HG03025 (cell line): ENCODE data around the gene GAB2.
"Not testable (repeated sequence)": the region's sequence is repeated elsewhere in the genome, so short reads cannot be mapped to it uniquely, and the experiment has no call there.

Experiments used
- ATAC-seq: cut with Tn5 transposase; IDR thresholded peaks from one replicate; pipeline ENCODE4 v1.9.1; 2021; ENCODE audit warnings: mild to moderate bottlenecking, moderate library complexity; ENCODE audit not compliant: unreplicated experiment, low FRiP score

Gene GAB2

DNA sequence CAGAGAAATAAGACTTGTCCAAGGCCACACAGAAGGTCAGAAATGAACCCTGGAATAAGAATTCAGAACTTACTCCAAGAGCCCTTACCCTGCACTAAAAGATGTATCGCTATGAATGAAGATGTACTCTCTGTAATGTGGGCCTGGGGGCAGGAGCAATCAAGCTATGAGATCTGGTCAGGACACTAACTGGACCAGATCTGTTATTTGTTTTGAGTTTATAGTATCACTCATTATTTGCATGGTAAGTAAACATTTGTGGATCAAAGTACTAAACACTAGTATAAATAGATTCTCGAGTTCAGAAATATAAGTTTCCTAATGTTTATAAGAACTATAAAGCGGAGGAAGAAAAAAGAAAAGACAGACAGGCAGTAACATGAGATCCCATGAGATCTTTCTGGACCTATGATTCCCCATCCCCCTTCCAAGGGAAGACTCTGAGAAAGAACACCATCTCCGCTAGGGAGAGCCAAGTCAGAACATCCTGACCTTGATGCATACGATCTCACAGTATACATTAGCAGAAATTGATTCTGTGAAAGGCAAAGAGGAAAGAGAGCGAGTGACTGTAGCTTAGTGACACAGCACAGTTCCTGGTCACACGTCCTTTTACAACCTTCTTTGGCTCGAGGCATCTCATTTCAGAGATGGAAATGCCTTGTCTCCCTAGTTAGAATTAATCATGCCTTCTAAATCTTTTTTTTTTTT, 157.7 kb downstream of the GAB2 start:
- no peak for ATAC-seq

DNA sequence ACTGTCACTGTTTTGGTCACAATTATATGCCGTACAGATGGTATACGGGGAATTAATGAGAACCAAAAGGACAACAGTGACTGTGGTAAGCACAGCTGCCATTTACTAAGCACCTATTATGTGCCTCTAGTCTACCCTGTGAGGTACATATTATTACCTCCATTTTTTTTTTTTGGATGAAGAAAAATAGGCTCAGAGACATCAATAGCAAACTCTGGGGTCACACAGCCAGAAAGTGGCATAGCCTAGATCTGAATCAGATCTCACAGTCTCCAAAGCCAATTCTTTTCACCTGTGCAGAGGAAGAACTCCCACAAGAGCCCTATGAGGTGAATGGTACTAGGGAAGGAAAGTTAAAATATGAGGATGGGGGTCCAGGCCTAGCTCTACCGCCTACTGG, 160.0 kb downstream of the GAB2 start:
- no peak for ATAC-seq

DNA sequence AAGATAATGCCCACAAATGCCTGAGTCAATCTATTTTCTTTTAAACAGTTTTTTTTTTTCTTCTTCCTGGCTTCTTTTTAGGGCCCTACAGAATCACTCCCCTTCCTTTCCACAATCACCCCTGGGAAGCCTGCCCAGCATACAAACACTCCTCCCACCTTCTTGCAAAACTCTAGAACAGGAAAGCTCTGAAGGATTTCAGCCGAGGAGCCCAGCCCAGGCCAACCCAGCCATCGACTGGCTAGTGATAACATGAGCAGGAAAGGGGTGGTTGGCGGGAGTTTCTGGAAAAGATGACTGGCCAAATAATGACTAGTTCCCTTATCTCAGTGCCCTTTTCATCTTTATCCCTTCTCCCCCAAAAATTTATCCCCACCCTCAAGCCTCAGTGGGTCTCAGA, 160.7 kb downstream of the GAB2 start:
- ATAC-seq, result no peak

DNA sequence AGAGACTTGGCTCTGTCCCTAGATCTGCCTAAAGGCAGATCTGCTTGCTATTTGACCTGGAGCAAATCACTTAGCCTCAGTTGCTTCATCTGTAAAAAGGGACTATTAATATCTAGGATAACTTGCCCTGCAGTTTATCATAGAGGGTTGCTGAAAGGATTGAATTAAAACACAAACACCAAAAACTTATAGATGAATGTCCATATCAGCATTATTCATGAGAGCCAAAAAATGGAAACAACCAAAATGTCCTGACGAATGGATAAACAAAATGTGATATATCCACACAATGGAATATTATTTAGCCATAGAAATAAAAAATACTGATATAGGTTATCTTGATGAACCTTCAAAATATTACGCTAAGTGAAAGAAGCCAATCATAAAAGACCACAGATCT, 161.7 kb downstream of the GAB2 start:
- no peak for ATAC-seq

DNA sequence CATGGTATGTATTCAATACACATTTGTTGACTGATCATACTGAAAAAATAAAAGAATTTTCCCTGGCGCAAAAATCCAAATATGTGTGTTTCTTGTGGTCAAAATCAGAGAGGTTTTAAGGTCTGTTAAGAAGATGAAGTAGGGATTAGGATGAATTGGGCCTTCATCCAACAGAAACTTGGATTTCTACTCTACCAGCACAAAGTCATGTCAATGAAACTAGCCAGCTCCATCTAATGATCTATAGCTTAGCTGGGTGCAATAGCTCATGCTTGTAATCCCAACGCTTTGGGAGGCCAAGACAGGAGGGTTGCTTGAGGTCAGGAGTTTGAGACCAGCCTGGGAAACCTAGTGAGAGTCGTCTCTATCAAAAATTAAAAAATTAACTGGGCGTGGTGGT, 163.4 kb downstream of the GAB2 start:
- no peak for ATAC-seq

DNA sequence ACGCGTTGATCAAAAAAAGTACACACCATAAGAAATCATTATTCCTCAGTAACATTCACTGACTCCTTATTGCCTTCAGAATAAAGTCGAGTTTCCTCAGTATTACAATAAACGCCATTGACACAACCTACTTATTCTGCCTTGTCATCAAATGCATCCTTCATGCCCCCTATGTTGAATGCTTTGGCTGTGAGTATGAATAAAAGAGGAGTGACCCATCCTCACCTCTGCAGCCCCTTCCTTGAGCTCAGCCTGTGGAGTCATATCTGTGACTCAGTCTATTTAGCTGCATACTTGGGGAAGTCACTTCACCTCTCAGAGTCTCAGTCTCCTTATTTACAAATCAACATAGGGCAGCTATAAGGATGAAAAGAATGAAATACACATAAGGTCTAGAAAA, 163.8 kb downstream of the GAB2 start:
- ATAC-seq, result no peak

DNA sequence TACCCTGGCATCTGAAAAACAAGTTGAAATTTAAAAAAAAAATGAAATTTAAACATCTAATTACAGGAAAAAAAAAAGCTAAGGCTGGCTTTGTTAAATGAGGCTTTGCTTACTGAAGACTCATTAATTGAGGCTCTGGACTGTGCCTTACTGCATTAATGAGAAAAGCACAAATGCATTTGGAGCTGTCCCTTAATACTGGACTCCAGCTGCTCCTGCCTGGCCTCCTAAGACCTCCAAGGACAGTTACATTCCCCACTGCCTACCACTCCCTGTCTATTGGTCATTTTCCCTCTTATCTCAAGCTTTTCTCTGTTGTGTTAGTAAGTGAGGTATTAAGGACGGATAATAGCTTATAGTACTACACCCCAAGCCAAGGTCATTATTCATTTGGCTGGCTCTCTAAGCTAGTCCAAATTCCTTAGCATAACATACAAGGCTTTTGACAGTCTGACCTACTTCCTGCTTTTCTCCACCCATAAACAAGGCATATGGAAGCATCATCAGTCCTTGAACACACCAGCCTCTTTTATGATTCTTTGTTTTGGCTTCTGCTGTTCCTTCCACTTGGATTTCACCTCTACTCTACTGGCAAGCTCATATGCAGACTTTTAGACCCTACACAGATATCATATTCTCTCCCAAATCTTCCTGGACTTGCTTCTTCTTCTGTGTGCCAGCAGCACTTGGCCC, 166.4 kb downstream of the GAB2 start:
- no peak for ATAC-seq

DNA sequence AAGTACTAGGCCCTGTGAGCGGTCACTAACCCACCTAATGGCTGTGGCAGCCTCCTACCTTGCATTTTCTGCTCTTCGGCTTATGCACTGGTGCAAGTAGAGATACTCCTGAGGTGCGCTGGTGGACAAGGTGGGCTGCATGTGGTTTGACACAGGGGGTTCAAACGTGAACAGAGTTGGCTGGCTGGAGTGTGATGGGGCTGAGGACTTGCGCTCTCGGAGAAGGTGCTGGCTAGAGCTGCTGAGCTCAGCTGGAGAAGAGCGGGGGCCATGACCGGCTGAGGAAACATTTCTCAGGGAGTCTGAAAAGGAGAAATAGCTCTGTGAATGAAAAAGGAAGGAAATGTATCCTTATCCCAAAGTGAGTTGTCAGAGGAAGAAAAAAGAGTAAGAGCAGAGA, 167.5 kb downstream of the GAB2 start:
- ATAC-seq, result no peak

DNA sequence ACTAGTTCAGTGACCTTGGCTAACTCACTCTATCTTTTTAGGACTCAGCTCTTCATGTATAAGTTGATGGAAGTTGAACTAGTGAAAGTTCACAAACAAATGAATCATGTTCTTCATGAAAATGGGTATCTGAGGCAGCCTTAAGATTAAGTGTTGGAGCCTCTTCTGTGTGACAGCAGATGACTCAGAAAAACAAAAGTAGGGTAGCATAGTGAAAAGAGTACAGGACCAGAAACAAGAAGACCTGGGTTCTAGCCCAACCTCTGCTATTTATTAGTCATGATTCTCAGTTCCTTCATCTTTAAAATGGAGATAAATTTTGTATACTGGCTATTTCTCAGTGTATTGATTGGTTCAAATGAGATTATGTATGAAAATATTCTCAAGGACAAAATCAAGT, 168.7 kb downstream of the GAB2 start:
- no peak for ATAC-seq

DNA sequence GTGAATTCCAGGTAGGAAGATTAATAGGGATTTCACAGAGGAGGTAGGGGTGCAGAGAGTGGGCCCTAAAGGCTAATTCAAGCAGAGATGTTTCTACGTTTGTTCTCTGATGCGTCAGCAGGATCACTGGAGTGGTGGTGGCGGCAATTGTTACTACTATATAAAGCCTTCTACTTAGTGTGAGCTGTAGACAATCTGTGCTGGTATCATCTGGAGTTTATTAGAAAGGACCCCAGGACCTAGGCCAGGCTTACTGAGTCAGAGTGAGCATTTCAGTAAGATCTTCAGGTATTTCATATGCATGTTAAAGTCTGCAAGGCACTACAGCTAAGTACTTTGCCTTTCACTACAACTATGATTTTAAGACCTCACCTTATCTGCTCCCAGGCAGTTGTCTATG, 169.4 kb downstream of the GAB2 start:
- no peak for ATAC-seq

DNA sequence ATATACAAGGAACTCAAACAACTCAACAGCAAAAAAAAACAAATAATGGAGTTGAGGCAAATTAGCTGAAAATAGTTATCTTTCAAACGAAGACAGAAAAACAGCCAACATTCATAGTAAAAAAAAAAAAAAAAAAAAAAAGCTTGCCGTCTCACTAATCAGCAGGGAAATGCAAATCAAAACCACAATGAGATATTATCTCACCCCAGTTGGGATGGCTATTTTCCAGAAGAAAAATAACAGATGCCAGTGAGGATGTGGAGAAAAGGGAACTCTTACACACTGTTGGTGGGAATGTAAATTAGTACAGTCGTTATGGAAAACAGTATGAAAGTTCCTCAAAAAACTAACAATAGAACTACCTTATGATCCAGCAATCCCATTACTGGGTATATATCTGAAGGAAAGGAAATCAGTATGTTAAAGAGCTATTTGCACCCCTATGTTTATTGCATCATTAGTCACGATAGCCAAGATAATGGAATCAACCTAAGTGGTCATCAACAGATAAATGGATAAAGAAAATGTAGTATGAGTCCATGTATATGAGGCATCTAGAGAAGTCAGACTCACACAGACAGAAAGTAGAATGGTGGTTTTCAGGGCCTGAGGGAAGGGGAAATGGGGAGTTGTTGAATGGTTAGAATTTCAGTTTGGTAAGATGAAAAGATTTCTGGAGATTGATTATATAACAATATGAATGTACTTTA, 172.9 kb downstream of the GAB2 start:
- ATAC-seq, result no peak

DNA sequence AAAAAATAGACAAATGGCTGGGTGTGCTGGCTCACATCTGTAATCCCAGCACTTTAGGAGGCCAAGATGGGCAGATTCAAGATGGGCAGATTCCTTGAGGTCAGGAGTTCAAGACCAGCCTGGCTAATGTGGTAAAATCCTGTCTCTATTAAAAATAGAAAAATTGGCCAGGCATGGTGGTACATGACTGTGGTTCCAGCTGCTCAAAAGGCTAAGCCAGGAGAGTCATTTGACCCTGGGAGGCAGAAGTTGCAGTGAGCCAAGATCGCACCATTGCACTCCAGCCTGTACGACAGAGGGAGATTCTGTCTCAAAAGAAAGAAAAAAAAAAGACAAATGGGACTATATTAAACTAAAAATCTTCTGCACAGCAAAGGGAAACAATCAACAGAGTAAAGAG, 173.5 kb downstream of the GAB2 start:
- no peak for ATAC-seq

DNA sequence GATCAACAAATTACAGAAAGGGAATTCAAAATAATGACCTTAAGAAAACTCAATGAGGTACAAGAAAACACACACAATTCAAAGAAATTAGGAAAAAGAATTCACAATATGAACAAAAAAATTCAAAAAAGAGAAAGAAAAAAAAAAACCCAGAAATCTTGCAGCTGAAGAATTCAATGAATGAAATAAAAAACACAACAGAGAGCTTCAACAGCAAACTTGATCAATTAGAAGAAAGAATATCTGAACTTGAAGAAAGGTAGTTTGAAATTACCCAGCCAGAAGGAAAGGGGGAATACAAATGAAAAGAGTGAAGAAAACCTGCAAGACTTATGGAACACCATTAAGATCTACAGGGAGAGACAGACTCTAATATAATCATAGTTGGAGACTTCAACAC, 176.1 kb downstream of the GAB2 start:
- no peak for ATAC-seq

DNA sequence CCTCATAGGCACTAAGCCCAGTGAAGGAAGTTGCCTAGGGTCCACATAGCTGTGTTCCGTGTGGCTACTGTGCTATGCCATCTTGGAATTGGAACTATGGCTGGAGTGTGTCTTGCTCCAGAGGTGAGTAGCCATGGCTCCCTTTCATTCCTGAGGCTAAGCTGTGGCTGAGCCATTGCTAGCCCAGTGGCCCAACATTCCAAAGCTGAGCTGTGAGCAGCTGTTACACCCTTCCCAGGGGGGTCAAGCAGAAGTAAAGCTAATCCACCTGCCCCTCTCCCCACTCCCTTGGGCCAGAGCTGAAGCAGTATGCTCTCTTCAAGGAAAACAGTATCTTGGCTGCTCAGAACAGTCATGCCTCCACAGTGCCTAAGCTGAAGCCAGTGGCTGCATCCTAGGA, 177.8 kb downstream of the GAB2 start:
- ATAC-seq, result no peak

DNA sequence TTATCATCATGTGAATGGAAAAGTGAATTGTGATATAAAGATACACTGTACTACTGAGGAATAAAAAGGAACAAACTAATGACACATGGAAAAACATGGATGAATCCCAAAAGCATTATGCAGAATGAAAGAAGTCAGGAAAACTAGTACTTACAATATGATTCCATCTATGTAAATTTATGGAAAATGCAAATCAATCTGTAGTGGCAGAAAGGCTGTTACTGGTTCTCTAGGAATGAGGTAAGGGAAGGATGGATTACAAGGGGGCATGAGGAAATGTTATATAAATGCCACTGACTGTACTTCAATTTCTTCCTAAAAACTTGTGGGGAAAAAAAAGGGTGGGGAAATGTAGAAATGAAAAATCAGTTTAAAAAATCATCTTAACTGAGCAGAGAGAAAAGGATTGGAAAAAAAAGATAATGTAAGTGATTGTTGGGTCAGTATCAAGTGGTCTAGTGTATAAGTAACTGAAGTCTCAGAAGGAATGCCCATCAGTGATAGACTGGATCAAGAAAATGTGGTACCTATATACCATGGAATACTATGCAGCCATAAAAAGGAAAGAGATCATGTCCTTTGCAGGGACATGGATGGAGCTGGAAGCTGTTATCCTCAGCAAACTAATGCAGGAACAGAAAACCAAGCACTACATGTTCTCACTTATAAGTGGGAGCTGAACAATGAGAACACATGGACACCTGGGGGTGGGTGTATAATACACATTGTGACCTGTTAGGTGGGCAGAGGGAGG, 180.2 kb downstream of the GAB2 start:
- no peak for ATAC-seq

DNA sequence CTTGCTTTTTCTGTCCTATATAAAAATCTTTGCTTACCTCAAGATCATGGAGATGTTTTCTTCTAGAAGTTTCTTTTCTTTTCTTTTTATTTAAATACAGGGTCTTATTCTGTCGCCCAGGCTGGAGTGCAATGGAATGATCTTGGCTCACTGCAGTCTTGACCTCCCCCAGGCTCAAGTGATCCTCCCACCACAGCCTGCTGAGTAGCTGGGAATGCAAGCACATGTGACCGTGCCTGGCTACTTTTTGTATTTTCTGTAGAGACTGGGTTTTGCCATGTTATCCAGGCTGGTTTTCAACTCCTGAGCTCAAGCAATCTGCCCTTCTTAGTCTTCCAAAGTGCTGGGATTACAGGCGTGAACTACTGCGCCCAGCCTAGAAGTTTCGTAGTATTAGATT, 183.6 kb downstream of the GAB2 start:
- no peak for ATAC-seq

DNA sequence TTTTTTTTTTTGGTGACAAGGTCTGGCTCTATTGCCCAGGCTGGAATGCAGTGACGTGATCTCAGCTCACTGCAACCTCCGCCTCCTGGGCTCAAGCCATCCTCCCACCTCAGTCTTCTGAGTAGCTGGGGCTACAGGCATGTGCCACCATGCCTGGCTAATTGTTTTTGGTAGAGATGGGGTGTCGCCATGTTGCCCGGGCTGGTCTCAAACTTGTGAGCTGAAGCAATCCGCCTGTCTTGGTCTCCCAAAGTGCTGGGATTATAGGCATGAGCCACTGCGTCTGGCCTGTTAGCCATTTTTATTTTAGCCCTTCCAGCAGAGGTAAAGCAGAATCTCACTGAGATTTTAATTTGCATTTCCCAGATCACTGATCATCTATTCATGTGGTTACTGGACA, 184.6 kb downstream of the GAB2 start:
- ATAC-seq, result not testable (repeated sequence)

DNA sequence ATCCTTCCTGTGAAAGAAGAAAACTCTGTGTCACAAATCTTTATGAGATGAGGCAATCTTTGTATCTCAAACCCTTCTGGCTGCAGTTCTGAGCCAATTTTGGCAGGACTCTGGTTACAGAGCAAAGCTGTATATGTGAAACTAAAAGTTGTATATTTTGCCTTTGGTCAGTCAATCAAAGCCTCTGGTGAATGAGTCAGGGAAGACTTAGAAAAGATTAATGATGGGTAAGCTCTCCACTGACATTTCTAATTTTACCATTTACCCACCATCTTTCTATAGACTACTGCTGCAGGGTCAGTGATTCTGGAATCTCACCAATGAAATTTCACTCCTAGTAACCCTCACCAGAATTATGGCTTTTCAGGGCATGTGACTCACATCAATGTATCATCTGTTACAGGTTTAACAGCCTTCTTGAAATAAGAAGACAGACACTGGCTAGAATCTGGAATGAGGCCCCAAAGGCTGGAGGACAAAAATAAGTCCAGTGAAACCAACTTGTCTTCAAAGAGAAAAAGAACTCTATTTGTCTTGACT, 185.6 kb downstream of the GAB2 start:
- no peak for ATAC-seq

DNA sequence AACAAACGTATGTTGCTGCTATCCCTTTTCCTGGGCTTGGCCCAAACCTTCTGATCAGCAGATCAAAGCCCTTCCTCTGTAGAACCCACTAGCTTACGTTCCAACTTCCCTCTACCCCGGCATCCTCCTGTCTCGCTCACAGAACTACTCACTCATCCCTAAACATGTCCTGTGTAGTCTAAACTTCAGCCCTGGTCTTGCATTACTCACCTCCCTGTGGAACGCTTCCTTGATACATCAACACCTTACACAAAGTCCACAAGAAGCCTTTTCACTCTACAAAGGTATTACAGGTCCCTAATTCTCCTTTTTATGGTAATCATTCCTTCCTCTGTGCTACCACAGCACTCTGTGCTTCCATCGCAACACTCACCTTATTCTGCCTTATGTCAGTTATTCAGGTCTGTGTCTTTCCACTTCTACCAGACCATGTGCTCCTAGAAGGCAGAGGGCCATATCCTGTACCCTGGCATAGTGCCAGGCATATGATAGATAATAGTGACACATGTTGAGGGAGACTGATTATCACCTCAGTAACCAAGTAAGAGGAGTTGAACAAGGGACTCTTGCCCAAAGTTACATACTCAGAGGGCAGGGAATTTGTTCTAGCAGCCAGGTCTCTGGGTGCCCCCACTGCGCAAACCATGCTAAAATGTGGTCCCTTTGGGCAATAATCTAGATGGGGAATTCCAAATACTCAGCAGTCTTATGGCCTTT, 187.3 kb downstream of the GAB2 start:
- no peak for ATAC-seq

DNA sequence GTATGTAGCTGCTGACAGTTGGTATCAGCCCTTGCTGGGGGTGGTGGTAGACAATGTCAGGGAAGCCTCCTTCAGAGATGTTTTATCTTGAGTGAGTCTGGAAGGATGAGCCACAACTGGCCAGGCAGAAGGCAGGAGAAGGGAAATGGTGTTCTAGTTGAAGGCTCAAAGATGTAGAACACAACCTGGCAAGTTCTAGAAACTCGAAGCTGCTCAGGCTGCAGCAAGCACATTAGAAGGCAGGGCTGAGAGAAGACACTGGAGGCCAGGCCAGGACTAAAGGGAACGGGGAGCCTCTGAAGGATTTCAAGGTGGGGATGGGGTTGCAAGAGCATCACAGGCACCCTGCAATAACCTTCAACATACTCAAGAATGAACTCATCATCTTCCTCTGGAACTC, 188.5 kb downstream of the GAB2 start:
- no peak for ATAC-seq
